Osteoblast (primary cell): ENCODE measurements around the gene AJUBA. TPM values are rescaled to one million over a fixed set of nuclear protein-coding genes. Genes with fewer than 3 reads are reported as not detected.

Experiments
- DNase-seq: peaks from one replicate; pipeline ENCODE4 v3.0.0; 2011; ENCODE audit warnings: low spot score, mixed read lengths; ENCODE audit not compliant: insufficient read length; ENCODE audit errors: missing footprints
- H2AFZ ChIP-seq: 2 replicates; pipeline ENCODE4 v1.6.0; 2011; ENCODE audit warnings: mild to moderate bottlenecking, low read length
- H3K27ac ChIP-seq: 2 replicates; pipeline ENCODE4 v1.5.1; 2011; ENCODE audit warnings: mild to moderate bottlenecking, low read depth, low read length, moderate library complexity
- H3K27me3 ChIP-seq: 2 replicates; pipeline ENCODE4 v1.6.0; 2012; ENCODE audit warnings: mild to moderate bottlenecking, control low read depth, inconsistent platforms, low read length, moderate library complexity; ENCODE audit not compliant: insufficient read depth
- H3K36me3 ChIP-seq: 2 replicates; pipeline ENCODE4 v1.5.1; 2011; ENCODE audit warnings: mild to moderate bottlenecking, low read length, control low read depth, moderate library complexity; ENCODE audit not compliant: insufficient read depth
- H3K4me1 ChIP-seq: 2 replicates; pipeline ENCODE4 v1.5.1; 2011; ENCODE audit warnings: mild to moderate bottlenecking, low read length, control low read depth, moderate library complexity; ENCODE audit not compliant: insufficient read depth
- H3K4me2 ChIP-seq: 2 replicates; pipeline ENCODE4 v1.6.0; 2011; ENCODE audit warnings: mild to moderate bottlenecking, low read length; ENCODE audit not compliant: insufficient read depth
- H3K4me3 ChIP-seq: fragments of 200-600 bp; sonication (generic); 3 replicates; pipeline ENCODE4 v1.5.1; 2012; ENCODE audit warnings: mild to moderate bottlenecking, low read length, inconsistent platforms; ENCODE audit not compliant: insufficient read depth
- H3K79me2 ChIP-seq: 2 replicates; pipeline ENCODE4 v1.6.0; 2012; ENCODE audit warnings: mild to moderate bottlenecking, low read length, control low read depth, inconsistent platforms; ENCODE audit not compliant: insufficient read depth
- H3K9me3 ChIP-seq: 2 replicates; pipeline ENCODE4 v1.5.1; 2011; ENCODE audit warnings: low read depth, low read length, control low read depth
- H4K20me1 ChIP-seq: 2 replicates; pipeline ENCODE4 v1.6.0; 2012; ENCODE audit warnings: mild to moderate bottlenecking, low read length, control low read depth; ENCODE audit not compliant: insufficient read depth
- total RNA-seq: library from RNA; depleted of rRNA; stranded (reverse); fragments of >200 nt; gene quantifications from 2 replicates; pipeline ENCODE4 v1.2.3, GENCODE V29; 2012
- TF ChIP-seq, protein P1 (sequence below): IDR thresholded peaks from 2 replicates; pipeline ENCODE4 v1.5.1; 2011; ENCODE audit warnings: mild to moderate bottlenecking, low read depth, low read length, moderate library complexity; ENCODE audit errors: extremely low read depth

The AJUBA gene
- total RNA-seq, 1 donor = 74.9 TPM

DNA sequence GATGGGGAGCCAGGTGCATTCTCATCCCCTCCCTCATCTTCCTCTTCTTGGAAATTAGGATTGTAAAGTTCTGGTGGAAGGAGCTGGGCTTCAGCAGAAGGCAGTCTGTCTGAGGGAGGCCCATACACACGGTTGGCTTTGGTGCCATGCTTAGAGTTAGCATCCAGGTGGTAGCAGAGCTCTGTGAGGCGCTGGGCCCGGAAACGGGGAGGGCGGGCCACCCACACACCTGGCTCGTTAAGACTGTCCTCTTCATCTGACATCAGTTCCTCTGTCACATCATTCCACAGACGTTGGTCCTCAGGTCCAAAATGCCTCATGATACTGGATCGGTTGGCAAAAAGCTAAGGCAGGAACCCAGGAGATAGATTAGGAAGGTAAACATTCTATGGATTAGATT is 4.9 kb upstream of the AJUBA start:
- DNase-seq = no peak
- Histone ChIP-seq H3K9me3 (no peaks in the 10 kb centered on the region), H3K27ac (no peak overlapping the region), H3K4me2 (no peak overlapping the region), H3K27me3 (no peaks in the 10 kb centered on the region), H3K36me3 (no peaks in the 10 kb centered on the region), H3K79me2 (peaks cover 8% of the 10 kb centered on the region), H4K20me1 (no peaks in the 10 kb centered on the region), H3K4me1 (peaks cover 5% of the 10 kb centered on the region), H3K4me3 (no peak overlapping the region), H2AFZ (no peak overlapping the region)
- TF ChIP-seq, protein P1, sequence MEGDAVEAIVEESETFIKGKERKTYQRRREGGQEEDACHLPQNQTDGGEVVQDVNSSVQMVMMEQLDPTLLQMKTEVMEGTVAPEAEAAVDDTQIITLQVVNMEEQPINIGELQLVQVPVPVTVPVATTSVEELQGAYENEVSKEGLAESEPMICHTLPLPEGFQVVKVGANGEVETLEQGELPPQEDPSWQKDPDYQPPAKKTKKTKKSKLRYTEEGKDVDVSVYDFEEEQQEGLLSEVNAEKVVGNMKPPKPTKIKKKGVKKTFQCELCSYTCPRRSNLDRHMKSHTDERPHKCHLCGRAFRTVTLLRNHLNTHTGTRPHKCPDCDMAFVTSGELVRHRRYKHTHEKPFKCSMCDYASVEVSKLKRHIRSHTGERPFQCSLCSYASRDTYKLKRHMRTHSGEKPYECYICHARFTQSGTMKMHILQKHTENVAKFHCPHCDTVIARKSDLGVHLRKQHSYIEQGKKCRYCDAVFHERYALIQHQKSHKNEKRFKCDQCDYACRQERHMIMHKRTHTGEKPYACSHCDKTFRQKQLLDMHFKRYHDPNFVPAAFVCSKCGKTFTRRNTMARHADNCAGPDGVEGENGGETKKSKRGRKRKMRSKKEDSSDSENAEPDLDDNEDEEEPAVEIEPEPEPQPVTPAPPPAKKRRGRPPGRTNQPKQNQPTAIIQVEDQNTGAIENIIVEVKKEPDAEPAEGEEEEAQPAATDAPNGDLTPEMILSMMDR = no peak

DNA sequence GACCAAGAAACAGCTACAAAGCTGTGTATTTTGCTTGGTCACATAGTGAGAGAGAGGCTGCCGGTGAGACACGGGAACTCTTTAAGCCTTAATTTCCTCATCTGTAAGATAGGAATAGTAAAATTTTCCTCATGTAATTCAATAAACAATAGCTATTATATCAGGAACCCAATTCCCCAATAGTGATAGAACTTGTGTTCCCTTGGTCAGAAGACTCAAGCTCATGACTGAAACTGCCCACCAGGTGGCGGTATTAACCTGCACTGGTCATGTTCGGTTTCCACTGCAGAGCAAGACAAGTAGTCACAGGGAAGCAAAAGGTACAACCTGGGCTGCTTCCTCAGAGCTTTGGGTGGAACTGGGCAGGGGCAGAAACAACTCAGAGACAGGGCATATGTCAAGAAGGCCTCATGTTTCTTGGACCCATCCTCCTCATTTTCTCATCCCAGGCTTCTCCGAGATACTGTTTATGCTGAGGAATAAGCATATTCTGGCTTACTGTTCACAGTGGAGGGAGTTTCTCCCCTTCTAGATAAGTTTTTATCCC is 4.2 kb upstream of the AJUBA start:
- H3K9me3 ChIP-seq = no peaks in the 10 kb centered on the region
- H2AFZ ChIP-seq = no peak overlapping the region
- DNase-seq = peak; percentile 84
- H3K36me3 ChIP-seq = no peaks in the 10 kb centered on the region
- TF ChIP-seq, protein P1 = peak; percentile 92
- H4K20me1 ChIP-seq = no peaks in the 10 kb centered on the region
- H3K27ac ChIP-seq = no peak overlapping the region
- H3K79me2 ChIP-seq = peaks cover 15% of the 10 kb centered on the region
- no peak overlapping the region for H3K4me3 ChIP-seq
- H3K4me1 ChIP-seq = peaks cover 5% of the 10 kb centered on the region
- no peak overlapping the region for H3K4me2 ChIP-seq
- H3K27me3 ChIP-seq = no peaks in the 10 kb centered on the region

DNA sequence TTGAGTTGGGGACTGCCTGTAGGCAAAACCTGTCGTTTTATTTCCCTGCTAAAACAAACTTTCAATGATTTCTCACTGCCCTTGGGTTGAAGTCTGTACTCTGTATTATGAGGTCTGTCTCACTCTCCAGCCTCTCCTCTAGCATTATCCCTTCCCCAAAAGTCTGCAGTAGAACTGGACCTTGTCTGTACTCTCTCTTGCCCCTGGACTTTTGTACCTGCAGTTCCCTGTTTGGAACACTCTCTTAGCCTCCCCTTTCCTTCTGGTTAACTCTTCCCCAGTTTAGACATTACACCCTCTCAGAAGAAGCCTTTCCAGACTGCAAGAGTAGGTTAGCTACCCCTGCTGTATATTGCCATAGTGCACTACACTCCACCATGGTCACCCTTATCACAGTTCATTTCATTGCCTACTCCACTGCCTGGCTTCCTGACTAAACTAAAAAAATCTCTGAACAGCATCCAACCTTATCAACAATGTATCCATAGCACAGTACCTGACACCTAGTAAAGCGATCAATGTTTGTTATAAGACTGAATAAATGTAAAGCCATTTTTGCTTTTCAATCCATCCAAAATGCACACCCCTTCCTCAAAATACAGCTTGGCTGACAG is 3.6 kb upstream of the AJUBA start:
- Histone ChIP-seq H4K20me1 (no peaks in the 10 kb centered on the region), H3K27ac (no peak overlapping the region), H3K4me3 (no peak overlapping the region), H3K4me1 (peaks cover 5% of the 10 kb centered on the region), H3K27me3 (no peaks in the 10 kb centered on the region), H2AFZ (no peak overlapping the region), H3K79me2 (peaks cover 21% of the 10 kb centered on the region), H3K36me3 (no peaks in the 10 kb centered on the region), H3K9me3 (no peaks in the 10 kb centered on the region), H3K4me2 (no peak overlapping the region)
- TF ChIP-seq, protein P1 = no peak
- DNase-seq = no peak

DNA sequence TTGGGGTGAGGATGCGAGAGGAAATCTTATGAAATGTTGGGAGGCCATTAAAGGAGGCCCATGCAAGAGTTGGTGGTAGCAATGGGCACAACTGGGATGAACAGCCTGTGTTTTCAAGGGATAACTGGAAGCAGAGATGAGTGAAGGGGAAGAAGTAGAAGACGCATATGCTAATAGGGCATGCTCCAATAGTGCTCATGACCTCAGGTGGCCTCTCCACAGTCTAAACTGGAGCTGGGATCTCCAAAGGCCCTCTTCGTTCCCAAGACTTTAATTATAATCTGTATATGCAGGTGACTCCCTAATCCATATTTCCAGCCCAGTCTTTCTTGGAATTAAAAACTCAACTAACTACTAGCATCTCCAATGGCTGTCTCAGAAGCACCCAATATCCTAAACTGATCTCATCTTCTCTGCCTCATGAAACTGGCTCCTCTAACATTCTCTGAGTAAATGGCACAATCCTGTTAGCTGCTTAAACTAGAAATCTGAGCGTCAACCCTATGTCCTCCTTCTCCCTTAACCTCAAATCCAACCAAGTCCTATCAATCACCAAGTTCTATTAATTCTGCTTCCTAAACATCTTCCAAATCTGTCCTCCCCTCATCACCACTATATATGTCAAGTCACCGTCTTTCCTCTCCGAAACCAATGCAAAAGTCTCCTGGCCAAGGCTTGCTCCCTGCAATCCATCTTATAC is 2.8 kb upstream of the AJUBA start:
- no peak for DNase-seq
- H3K4me1 ChIP-seq = peaks cover 8% of the 10 kb centered on the region
- H3K4me2 ChIP-seq = no peak overlapping the region
- H2AFZ ChIP-seq = no peak overlapping the region
- no peaks in the 10 kb centered on the region for H4K20me1 ChIP-seq
- no peak overlapping the region for H3K4me3 ChIP-seq
- no peaks in the 10 kb centered on the region for H3K36me3 ChIP-seq
- H3K27ac ChIP-seq = no peak overlapping the region
- H3K27me3 ChIP-seq = no peaks in the 10 kb centered on the region
- H3K79me2 ChIP-seq = peaks cover 27% of the 10 kb centered on the region
- no peaks in the 10 kb centered on the region for H3K9me3 ChIP-seq
- TF ChIP-seq, protein P1 = no peak
